NCI-H146 treated with DMSO at 0.1 percent for 48 hours (cell line): ENCODE measurements around the gene CD84.
"Not testable (repeated sequence)": the region's sequence is repeated elsewhere in the genome, so short reads cannot be mapped to it uniquely, and the experiment has no call there.

Source experiments
- DNase-seq: peaks from one replicate; lab custom pipeline; 2025; ENCODE audit not compliant: unreplicated experiment; lab: John Stamatoyannopoulos, UW

Gene CD84

GRCh38 chr1:160519642-160520435 is 59.5 kb downstream of the CD84 start:
- DNase-seq, result no peak

- DNase-seq, result not testable (repeated sequence)
Measured at GRCh38 chr1:160517519-160517918, 61.8 kb downstream of the CD84 start.

- not testable (repeated sequence) for DNase-seq
Measured at GRCh38 chr1:160515908-160516307, 63.4 kb downstream of the CD84 start.

GRCh38 chr1:160504651-160505050 is 74.6 kb downstream of the CD84 start:
- no peak for DNase-seq

GRCh38 chr1:160503087-160503486 is 76.2 kb downstream of the CD84 start:
- no peak for DNase-seq

- DNase-seq, result no peak
Measured at GRCh38 chr1:160500321-160500990, 78.8 kb downstream of the CD84 start.

GRCh38 chr1:160499631-160500030 is 79.7 kb downstream of the CD84 start:
- DNase-seq, result no peak

- DNase-seq, result not testable (repeated sequence)
Measured at GRCh38 chr1:160498301-160499065, 80.8 kb downstream of the CD84 start.

GRCh38 chr1:160496334-160496733 is 83.0 kb downstream of the CD84 start:
- no peak for DNase-seq

- DNase-seq, result no peak
Measured at GRCh38 chr1:160494620-160495019, 84.7 kb downstream of the CD84 start.

GRCh38 chr1:160492617-160493016 is 86.7 kb downstream of the CD84 start:
- no peak for DNase-seq

GRCh38 chr1:160491981-160492380 is 87.3 kb downstream of the CD84 start:
- DNase-seq, result no peak
